Stimulated activated CD4-positive, alpha-beta T cell treated with anti-CD3 and anti-CD28 coated beads, Interleukin-1b, Interleukin-23, amount 100 ng/mL, for 4 hours (primary cell): ENCODE measurements around the gene MEF2D.

Experiments
- DNase-seq, 2 donors: peaks; one replicate each; pipeline ENCODE4 v3.0.0-alpha.2; 2020; ENCODE audit warnings: low read depth in 2 of 2

Gene MEF2D

DNA sequence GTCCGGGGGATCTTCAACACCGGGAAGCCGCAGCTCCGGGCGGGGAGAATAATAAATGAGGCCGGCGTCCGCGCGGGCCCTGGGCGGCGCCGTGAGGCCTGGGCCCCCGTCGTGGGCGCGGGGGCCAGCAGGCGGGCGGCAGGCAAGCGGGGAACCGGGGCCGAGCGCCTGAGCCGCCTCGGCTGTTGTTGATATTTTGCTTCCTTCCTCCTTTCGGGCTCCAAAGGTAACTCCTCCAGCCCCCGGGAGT lies at the start of gene MEF2D:
MEF2D (minus strand) TSS at position 233 of the 250 bp plus-strand sequence. CDS start 17,483 bp downstream, outside the sequence.
- no peak for DNase-seq

DNA sequence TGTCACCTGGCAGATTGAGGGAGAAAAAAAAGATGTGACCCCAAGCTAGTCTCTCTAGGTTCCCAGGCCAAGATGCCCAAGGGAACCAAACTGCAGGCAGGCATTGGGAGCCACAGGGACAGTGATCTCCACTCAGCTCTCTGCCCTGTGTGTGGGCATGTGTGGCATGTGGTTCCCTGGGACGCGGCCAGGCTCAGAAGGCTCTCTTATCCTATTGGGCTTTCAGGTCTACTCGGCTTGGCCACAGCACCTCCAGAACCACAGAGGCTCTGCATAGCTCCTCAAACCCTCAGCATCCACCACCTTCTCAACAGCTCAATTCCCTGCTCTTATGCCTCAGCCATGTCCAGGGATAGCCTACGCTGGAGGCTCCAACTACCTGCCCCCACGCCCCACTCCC lies 49.8 kb upstream of the MEF2D start:
- DNase-seq, result no peak

DNA sequence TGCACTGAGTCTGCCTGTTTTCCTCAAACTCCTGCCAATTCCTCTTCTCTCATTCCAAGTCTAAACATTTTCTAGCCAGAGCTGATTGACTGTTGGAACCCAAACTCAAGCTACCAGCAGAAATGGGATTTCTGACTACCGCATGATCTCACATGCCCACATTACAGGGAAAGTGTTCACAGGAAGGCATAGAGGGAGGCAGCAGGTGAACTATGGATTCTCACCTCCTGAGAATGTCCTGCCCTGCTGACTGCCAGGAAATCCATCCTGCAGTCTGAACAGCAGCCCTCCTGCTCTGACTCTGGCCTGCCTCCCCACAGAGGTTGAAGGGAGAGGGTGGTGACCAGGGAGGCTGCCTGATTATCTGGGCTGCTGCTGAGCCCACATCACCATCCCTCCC lies 49.3 kb upstream of the MEF2D start:
- no peak for DNase-seq

DNA sequence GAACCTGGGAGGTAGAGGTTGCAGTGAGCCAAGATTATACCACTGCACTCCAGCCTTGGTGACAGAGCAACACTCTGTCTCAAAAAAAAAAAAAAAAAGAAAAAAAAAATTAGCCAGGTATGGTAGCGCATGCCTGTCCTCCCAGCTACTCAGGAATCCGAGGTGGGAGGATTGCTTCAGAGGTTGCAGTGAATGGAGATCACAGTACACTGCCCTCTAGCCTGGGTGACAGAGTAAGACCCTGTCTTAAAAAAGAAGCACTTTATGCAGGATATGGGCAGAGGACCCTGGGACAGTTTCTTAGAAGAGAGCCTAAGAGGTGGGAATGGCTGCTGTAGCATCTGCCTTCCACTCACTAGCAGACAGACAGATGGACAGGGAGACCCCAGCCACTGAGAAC lies 48.8 kb upstream of the MEF2D start:
- no peak for DNase-seq

DNA sequence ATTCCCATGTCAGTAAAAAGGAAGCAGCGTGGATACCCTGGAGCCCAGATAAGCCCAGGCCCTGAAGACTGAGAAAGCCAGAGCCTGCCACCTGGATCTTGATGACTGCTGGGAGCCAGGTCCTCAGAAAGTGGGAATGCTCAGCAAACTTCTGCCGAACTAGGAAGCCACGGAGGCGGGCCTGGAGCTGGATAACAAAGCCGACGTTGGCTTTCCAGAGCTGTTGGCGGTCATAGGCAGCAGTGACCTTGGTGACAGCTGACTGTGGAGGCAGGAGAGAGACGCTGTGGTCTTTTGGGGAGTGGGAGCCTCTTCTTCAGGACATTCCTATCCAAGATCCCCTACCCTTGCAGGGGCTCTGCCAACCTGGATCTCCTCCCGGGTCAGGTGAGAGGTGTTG lies 47.4 kb upstream of the MEF2D start:
- DNase-seq, result no peak

DNA sequence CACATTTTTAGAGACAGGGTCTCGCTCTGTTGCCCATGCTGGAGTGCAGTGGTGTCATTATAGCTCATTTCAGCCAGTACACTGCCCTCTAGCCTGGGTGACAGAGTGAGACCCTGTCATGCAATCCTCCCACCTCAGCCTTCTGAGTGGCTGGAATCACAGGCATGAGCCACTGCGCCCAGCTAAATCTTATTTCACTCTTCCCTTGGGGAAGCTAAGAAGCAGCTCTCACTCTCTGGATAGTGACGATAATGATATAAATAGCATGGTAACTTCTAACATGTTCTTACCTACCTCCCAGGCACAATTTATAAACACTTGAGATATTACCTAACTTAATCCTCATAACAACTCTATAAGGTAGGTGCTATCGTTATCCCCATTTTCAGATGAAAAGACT lies 46.9 kb upstream of the MEF2D start:
- no peak for DNase-seq

DNA sequence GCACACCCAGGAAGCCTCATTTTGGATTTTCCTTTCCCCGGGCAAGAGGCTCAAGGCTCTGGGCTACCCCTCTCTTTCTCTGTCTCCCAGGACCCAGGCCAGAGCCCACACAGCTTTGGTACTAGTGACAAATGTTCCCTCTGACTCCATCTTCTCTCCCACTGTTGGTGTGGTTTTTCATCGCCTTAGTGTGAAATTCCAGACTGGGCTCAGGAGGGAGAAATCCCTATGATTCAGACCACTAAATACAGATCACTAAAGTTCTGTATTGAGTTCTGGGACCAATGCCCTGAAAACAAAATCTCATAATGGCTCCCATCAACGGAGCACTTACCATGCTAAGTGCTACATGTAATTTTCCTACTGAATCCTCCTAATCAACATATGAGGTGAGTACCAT lies 45.7 kb upstream of the MEF2D start:
- no peak for DNase-seq

DNA sequence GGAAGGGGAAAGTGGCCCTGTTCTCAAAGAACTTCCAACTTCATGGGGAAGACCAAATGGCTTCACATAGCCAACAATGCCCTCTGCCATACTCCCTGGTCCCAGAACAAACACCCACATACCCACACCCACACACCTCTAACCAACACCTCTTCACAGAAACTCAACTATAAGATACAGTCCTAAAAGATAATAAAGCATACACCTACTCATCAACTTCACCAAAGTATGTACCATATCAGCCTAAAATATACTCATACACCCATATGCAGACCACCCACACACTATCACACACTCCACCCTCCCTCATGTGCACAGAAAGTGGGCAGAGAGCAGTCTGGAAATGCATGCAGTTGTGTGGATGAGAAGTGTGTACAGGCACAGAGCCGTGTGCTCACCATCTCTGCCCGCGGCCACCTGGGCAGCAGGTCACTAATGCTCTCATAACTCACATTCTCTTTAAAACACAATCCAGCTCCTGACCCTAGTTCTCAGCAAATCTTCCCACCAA lies 44.1 kb upstream of the MEF2D start:
- no peak for DNase-seq

DNA sequence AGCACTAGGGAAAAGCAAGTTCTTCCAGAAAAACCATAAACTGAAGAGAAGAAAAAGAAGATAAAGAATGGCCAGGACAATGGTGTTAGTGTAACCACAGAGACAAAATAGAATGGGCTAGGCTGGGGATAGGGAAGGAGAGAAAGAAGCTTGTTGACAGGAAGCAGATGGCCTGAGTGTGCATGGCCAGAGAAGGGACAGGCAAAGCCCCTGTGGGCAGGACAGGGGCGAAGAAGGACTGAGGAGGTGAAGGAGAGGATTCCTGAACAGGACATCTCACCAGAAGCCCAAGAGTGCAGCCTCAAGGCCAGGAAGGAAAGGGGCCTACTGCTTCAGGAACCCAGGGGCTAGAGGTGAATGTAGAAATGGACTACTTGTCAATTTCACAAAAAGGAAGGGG lies 42.5 kb upstream of the MEF2D start:
- no peak for DNase-seq

DNA sequence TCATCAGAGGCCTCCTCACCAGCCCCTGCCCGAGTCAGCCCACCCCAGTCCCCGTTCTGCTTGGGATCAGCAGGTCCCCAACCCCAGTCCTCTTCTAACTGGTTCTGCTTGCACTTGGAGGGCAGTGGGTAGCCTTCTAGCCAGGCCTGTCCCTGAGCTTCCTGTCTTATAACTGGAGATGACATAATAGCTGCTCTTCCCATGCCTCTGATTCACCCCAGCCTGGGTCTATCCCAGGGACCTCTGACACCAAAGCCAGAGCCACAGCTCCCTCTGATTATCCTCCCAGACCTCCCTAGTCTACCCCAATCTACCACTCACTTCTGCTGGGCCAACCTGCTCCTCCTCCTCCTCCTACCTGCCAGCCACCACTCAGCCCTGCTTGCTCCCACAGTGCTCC lies 40.4 kb upstream of the MEF2D start:
- DNase-seq, result no peak

DNA sequence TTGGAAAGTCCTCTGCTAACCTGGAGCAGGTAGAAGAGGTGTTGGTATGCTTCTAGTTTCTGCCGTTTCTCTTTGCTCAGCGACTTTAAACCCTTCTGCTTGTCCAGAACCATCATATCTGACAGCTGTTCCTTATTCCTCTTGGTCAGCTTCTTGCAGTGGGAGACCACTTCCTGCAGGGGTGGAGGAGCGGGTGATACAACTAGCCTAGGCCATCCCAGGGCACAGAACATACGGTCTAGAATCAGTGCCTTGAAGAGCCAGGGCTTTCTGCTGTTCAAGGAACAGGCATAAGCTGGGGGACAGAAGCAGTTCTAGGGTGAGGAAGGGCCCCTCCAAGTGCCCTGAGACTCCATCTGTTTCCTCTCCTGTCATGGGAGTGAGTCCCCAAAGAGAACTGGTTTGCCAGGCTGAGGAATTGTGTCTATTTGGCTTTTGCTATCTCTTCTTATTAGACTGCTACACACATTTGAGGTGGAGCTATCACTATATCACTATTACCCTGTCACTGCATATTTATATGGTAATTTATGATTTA lies 39.3 kb upstream of the MEF2D start:
- DNase-seq, result no peak

DNA sequence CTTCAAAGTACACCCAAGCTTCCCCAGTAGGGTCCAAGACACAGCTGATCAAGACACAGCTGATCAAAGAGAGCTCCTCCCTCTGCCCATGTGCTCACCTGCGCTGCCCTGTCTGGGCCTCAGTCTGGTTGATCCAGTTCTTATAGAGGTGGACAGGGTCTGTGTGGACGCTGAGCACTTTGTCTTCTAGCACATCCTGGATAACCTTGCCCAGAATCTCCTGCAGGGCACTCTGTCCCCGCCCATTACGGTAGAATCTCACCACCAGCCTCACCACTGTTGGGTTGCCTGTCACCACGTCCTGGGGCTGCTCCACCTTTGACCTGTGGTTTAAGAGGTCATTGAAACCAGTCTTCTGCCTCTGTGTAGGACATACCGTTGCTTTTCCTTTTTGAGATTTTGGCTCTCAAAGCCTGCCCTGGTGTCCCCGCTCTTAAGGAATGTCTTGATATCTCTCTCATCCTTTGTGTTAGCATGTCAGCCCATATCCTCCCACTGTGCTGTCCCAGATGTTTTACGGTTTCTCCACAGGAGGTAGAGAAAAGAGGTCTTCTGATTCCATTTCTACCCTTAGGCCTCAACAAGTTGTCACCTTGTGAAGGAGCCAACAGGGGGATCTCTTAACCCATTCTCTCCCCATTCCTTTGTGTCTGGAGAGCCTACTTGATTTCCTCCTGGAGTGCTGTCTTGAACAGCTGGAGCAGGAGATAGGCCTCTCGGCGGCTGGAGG lies 38.3 kb upstream of the MEF2D start:
- DNase-seq, result no peak

DNA sequence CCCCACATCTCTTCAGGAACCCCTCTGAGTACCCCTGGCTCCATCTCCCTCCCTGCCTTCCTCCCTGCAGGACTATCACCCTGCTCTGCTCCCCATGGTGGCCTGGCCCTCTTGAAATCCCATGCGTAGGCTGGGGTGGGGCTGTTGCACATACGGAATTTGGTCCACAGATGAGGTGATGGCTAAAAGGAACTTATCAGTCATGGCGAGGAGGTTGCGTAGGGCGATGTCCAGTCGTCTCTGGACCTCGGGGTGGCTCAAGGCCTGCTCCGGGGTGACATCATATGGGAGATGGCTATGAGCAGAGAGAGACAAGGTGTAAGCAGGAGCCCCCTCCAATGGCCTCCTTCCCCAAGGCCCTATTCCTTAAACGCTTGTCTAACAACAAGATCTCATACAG lies 36.5 kb upstream of the MEF2D start:
- no peak for DNase-seq

DNA sequence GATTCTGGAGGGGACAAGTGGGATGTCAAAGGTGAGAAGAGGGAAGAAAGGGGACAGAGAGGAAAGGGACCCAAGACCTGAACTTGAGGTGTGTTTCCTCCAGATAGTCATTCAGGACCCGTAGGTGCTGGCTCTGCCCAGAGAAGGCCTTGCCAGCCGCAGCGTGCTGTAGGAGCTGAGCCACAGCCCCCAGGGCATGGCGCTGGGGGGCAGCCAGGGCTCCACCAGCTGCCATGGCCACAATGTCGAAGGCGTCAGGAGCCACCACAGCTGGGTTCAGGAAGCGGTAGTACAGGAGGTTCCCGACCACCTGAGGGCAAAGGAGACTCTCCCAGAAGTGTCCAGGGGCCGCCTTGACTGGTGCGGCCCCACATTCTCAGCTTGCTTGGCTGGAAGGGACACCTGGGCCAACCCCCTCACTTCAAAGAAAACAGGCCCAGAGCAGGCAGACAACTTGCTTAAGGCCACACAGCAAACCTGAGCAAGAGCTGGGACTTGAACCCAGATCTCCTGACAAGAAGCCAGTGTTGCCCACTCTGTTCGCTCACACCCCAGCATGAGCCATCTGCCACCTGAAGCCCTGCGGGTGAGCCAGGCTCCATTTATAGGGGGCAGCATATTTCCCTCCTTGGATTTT lies 34.0 kb upstream of the MEF2D start:
- DNase-seq, result no peak

DNA sequence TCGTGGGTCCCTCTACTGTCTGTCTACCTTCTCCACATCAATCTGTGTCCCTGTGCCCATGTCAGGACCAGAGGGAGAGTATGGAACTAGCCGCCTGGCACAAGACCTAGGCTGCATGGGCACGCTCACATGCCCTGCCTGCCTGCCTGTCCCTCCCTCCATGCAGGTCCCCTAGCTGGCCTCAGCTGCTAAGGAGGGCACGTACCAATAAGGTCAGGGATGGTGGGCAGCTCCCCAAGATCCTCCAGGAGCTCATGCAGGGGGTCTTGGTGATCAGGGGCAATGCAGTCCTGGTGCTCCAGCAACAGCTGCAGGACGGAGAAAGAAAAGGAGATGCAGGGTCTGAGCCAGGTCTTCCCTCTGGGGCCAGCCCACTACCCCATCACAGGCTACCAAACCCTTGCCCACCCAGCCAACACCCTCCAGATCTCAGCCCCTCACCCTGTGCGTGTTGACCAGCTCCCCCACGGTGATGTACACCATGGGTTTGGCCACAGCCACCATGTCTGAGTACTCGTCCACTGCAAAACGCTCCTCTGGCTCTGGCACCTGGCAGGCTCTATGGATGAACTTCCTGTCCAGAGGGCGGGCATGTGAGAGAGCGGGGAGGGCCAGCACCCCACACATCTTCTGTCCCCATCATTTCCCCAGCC lies 33.1 kb upstream of the MEF2D start:
- DNase-seq, result no peak

DNA sequence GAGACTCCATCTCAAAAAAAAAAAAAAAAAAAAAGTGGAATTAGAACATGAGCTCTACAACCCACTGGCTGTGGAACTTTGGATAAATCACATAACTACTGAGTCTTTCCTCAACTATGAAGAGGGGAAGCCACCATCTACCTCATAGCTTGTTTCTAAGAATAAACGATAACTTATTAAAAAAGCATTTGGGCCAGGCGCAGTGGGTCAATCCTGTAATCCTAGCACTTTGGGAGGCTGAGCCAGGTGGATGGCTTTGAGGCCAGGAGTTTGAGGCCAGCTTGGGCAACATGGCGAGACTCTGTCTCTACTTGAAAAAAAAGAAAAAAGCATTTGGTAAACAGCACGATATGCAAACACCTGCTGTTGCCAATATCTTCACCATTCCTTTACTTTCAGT lies 31.8 kb upstream of the MEF2D start:
- no peak for DNase-seq

DNA sequence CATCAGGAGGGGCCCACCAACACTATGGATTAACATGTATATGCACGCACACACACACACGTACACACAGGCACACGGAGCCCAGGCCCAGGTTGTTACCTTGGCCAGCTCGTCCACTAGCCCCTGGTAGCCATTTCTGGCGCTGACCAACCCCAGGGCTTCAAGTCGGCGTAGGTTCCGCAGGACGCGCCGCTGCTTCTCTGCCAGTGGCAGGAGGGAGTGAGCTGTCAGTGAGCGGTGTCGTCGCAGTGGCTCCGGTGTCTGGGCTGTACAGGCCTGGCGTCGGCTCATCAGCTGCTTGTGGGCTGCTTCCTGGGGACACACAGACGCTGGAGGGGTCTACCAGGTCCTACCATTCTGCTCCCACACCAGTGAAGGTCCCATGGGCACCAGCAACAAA lies 29.4 kb upstream of the MEF2D start:
- DNase-seq, result no peak

DNA sequence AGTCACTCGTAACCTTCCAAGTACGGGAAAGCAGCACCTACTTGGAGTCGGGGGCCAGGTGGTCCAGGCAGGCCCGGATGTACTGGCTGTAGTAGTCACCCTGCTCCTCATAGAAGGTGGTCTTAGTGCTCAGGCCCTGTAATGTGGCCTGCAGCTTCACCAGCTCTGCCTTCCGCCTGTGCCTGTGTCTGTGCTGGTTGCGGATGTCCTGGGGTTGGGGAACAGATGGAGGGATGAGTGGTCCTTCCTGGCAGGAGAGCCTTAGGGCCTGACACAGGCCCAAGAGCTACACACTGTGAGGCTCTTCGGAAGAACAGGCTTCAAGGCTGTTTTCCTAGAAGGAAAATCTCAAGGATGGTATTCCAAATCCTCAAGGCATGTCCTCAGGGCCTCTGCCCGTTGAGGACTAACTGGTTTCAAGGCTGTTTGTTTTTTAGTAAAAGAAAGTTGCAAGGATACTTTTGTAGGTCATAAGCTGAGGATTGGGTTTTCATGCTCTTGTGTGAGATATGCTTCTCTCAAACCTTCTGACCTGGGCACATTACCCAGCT lies 28.4 kb upstream of the MEF2D start:
- no peak for DNase-seq

DNA sequence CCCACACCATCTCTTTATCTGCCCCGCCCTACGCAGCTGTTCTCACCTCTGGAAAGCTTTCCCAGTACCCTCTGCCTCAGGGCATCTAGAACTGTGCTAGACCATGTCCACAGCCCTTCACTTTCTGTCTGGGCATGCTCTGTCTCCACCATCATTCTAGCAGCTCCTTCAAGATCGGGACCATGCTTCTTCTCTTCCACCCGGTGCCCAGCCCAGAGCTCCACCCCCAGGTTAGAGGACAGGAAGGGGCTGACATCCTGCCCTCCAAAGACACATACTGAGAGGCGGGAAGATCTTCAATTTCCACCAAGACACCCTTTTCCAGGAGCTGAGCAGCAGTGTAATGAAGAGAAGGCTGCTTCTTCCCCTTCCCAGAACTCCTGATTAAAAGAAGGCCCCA lies 27.7 kb upstream of the MEF2D start:
- DNase-seq, result no peak

DNA sequence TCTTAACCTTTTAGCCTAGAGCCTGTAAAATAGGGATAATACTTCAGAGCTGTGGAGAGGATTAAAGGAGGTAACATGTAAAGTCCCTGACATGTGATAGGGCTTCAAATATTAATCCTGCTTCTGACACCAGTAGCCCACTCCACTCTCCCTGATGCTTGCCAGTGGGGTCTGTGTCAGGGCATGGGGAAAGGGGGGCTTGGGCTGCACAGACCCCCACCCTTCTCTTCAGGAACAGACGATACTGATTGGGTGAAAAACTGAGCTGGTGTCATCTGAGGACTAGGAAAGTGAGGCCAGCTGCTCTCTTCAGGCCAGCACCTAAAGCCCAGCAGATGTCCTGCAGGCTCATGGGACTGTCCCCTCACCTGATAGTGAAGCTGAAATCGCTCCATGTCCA lies 27.0 kb upstream of the MEF2D start:
- no peak for DNase-seq

DNA sequence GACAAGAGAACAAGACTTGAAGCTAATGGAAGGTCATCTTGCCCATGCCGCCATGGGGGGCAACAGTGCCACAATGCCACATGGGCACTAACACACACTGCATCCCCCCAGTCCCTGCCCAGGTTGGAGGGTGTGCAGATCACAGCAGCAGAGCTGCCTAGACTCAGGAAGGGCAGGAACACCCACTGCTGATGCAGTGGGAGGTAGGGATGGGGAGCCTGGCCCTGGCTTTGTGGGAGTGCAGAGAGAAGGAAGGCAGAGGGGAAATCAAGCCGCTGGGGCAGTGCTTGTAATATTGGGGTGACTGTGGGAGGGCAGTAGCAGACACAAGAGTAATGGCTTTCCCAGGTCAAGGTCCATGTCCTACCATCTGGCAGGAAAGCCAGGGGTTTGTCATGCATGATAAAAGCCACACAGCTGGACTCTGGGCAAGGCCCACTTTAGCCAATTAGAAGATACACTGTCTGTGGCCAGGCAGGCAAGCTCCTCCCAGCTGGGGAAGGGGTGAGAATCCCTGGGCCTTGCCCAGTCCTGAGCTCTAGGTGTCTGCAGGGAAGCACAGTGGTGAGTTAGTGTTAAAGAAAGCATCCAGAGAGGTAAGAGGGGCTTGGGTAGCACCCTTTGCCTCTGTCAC lies 25.4 kb upstream of the MEF2D start:
- no peak for DNase-seq

DNA sequence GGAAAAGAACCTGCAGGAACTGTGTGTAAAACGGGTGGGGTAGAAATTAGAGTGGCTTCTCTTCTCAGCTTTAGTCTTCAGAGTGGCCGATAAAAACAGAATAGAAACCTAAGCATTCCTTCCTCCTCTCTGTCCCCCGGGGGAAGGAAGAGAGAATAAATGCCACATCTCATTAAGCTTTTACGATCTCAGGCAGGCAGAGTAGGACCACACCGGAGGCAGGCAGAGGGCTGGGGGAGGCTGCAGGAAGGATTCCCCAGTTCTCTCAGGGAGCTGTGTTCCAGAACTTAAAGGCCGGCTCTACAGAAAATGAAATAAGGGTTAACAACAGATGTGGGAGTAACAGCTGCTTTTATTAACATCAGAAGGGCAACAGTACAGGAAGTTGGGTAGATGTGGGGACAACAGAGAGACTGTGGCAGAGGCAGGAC lies 24.5 kb upstream of the MEF2D start:
- DNase-seq, result no peak
